ENCODE data around the gene SEMA3F.

SEMA3F gene

DNA sequence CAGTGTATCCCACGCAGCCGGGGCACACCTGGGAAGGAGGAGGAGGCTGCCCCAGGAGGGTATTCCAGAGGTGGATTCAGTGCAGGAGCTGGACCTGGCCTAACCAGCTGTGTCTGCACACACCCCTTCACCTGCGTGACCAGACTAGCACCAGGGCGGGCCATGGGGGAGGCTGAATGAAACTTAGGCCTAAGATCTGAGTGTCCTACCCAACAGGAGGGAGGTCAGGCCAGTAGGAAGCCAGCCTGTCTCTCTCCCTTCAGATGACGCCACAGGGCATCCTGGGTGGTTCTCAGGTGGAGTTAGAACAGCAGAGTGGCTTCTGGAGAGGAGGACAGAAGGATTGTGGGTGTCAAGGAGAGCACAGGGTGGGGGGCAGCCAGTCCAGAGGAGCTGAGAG, 3.4 kb upstream of the SEMA3F start:
- DNase-seq (ENCODE audit: insufficient read length, low spot score), result no peak
- FAIRE-seq, result no peak
- TF ChIP-seq POU2F2 (IDR thresholded peaks at IDR 0.05; ENCODE audit: low read depth, low read length), result no peak
- TF ChIP-seq POLR2A (IDR thresholded peaks at IDR 0.05; ENCODE audit: low read depth, low read length), result no peak
- no peak for TF ChIP-seq TAF1 (IDR thresholded peaks at IDR 0.05; ENCODE audit: low read depth, low read length)
- TF ChIP-seq POLR2AphosphoS5 (IDR thresholded peaks at IDR 0.05; ENCODE audit: low read depth, low read length), result no peak
- no peak for TF ChIP-seq SPI1 (IDR thresholded peaks at IDR 0.05; ENCODE audit: low read depth, low read length)
- TF ChIP-seq PAX5 (IDR thresholded peaks at IDR 0.05; ENCODE audit: insufficient read depth, low read length, severe bottlenecking), result no peak

DNA sequence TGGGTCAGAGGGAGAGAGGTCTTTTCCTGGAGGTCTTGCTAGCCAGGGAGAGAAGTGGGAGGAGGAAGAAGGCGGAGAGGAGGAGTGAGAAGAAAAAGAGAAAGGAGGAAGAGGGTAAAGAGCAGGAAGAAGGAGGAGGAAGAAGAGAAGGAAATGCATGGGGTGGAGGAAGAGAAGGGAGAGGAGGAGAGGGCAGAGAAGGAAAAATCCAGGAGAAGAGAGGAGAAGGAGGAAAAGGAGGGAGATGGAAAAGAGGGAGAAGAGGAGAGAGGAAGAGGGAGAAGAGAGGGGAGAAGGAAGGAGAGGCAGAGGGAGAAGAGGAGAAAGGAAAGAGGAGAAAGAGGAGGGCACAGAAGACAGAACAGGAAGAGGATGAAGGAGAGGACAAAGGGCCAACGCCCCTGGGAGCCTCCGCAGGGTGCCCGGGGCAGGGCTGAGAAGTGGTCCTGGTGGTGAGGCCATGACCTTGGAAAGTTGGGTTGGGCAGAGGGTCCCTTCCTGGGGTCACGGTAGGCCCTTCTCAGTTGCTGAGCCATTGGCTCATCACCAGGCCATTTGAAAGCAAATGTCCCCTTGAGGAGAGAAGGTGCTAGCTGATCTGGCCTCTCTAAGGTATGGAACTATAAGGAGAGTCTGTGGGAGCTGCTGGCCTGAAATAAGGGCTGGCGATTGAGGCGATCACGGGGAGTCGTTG, 1.2 kb upstream of the SEMA3F start:
- DNase-seq (ENCODE audit: insufficient read length, low spot score) (no peak), FAIRE-seq (no peak)
- TF ChIP-seq SPI1 (IDR thresholded peaks at IDR 0.05; ENCODE audit: low read depth, low read length), result no peak
- TF ChIP-seq POU2F2 (IDR thresholded peaks at IDR 0.05; ENCODE audit: low read depth, low read length), result no peak
- no peak for TF ChIP-seq POLR2A (IDR thresholded peaks at IDR 0.05; ENCODE audit: low read depth, low read length)

DNA sequence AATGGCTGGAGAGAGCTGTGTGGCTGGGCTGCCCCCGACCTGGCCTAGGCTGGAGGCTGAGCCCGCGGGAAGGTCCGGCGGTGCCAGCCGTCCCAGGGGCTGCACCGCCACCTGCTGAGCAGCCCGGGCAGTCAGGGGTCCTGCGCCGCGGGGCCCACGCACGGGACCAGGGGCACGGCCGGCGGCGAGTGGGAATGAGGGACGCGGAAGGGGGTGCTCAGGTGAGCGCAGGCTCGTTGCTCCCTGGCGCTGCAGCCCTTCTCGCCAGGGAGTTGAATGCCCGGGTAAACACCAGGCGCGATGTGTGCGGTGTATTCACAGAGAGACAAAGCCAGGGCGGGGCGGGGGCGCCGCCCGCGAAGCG, 666 bp upstream of the SEMA3F start:
- peak; percentile 40 for FAIRE-seq
- TF ChIP-seq POLR2A (IDR thresholded peaks at IDR 0.05; ENCODE audit: low read depth, low read length), result no peak
- no peak for TF ChIP-seq TAF1 (IDR thresholded peaks at IDR 0.05; ENCODE audit: low read depth, low read length)
- no peak for TF ChIP-seq PAX5 (IDR thresholded peaks at IDR 0.05; ENCODE audit: insufficient read depth, low read length, severe bottlenecking)
- TF ChIP-seq POU2F2 (IDR thresholded peaks at IDR 0.05; ENCODE audit: low read depth, low read length), result no peak
- no peak for TF ChIP-seq SPI1 (IDR thresholded peaks at IDR 0.05; ENCODE audit: low read depth, low read length)
- TF ChIP-seq POLR2AphosphoS5 (IDR thresholded peaks at IDR 0.05; ENCODE audit: low read depth, low read length), result no peak
- no peak for DNase-seq (ENCODE audit: insufficient read length, low spot score)

DNA sequence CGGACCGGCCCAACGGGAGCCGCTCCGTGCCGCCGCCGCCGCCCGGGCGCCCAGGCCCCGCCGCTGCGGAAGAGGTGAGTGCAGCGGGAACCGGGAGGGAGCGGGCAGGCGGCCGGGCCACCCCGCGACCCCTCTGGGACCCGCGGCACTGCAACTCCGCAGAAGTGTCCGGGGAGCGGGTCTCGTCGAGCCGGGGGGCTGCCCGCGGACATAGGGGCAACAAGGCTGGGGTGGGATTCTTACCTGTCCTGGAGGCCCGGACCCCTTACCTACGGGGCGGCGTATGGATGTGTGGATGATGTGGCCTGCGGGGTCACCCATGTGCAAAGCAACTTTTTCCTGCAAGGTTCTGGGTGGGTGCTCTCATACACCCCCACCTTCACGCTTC, 361 bp downstream of the SEMA3F start:
- DNase-seq (ENCODE audit: insufficient read length, low spot score), result no peak
- no peak for FAIRE-seq
- TF ChIP-seq SPI1 (IDR thresholded peaks at IDR 0.05; ENCODE audit: low read depth, low read length) (no peak), POU2F2 (IDR thresholded peaks at IDR 0.05; ENCODE audit: low read depth, low read length) (no peak), POLR2AphosphoS5 (IDR thresholded peaks at IDR 0.05; ENCODE audit: low read depth, low read length) (no peak), PAX5 (IDR thresholded peaks at IDR 0.05; ENCODE audit: insufficient read depth, low read length, severe bottlenecking) (no peak), POLR2A (IDR thresholded peaks at IDR 0.05; ENCODE audit: low read depth, low read length) (no peak), TAF1 (IDR thresholded peaks at IDR 0.05; ENCODE audit: low read depth, low read length) (no peak)

DNA sequence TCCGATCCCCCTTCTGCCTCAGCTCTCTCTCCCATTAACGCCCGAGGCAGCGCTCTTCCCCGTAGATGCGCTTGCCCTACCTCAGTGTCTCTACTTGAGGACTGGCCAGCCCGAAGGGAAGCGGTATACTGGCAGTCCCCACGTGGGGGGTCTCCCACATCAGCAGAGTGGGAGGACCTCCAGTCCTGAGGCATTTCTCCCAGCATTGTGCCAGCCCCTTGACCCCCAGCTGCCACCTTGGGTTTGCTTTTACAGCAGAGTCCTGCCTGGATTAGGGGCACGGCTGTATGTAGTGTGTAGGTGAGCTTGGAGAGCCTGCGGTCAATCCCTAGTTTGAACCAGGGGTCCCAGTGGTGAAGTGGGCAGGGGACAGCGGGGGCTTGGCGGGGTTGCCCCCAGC, 767 bp downstream of the SEMA3F start:
- DNase-seq (ENCODE audit: insufficient read length, low spot score), result no peak
- TF ChIP-seq SPI1 (IDR thresholded peaks at IDR 0.05; ENCODE audit: low read depth, low read length), result no peak
- TF ChIP-seq POU2F2 (IDR thresholded peaks at IDR 0.05; ENCODE audit: low read depth, low read length), result no peak
- no peak for TF ChIP-seq PAX5 (IDR thresholded peaks at IDR 0.05; ENCODE audit: insufficient read depth, low read length, severe bottlenecking)
- TF ChIP-seq TAF1 (IDR thresholded peaks at IDR 0.05; ENCODE audit: low read depth, low read length), result no peak
- TF ChIP-seq POLR2A (IDR thresholded peaks at IDR 0.05; ENCODE audit: low read depth, low read length), result no peak
- no peak for TF ChIP-seq POLR2AphosphoS5 (IDR thresholded peaks at IDR 0.05; ENCODE audit: low read depth, low read length)

DNA sequence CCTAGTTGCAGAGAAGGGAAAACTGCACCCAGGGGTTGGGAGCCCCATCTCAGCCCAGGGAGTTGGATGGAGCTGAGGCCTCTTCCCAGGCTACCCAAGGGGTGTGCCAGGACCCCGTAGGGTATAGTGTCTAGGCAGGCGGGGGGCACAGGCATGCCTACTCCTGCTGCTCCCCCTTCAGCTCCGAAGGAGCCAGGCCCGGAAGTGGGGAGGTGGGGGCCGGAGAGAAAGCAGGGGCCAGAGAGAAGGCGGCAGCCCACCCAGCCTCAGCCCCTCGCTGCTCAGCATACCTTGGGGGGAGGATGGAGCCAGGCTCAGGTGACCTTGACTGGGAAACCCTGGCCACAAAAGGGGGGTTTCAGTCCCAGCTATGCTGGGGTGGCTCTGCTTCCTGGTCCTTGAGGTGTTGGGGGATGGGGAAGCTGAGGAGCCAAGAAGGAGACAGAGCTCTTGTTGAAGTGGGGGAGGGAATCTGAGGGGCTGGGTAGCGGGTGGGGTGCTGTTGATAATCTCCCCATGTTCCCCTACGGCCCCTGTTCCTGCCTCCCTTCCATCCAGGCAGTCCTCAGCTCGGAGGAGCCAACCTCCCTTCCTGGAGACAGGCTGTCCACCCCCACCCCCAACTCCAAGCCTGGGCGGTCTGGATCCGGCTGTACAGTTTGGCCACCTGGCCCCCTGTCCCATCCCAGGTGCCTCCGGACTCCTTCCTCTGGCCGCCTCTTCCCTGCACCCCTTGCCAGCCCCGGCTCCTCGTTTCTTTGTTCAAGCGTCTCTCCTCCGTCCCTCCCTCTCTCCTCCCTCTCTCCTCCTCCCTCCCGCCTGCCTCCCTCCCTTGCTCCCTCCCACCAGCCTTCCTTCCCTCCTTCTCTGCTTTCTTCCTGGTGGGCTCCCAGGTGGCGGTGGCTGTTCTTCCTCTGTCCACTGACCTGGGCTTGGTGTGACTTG, 1.7 kb downstream of the SEMA3F start:
- TF ChIP-seq POLR2AphosphoS5 (IDR thresholded peaks at IDR 0.05; ENCODE audit: low read depth, low read length) (no peak), TAF1 (IDR thresholded peaks at IDR 0.05; ENCODE audit: low read depth, low read length) (no peak), POLR2A (IDR thresholded peaks at IDR 0.05; ENCODE audit: low read depth, low read length) (no peak), POU2F2 (IDR thresholded peaks at IDR 0.05; ENCODE audit: low read depth, low read length) (no peak), SPI1 (IDR thresholded peaks at IDR 0.05; ENCODE audit: low read depth, low read length) (no peak), PAX5 (IDR thresholded peaks at IDR 0.05; ENCODE audit: insufficient read depth, low read length, severe bottlenecking) (no peak)
- no peak for FAIRE-seq
- DNase-seq (ENCODE audit: insufficient read length, low spot score), result no peak

More for the DNA sequence above, 767 bp downstream of the SEMA3F start:
- FAIRE-seq, result no peak

DNA sequence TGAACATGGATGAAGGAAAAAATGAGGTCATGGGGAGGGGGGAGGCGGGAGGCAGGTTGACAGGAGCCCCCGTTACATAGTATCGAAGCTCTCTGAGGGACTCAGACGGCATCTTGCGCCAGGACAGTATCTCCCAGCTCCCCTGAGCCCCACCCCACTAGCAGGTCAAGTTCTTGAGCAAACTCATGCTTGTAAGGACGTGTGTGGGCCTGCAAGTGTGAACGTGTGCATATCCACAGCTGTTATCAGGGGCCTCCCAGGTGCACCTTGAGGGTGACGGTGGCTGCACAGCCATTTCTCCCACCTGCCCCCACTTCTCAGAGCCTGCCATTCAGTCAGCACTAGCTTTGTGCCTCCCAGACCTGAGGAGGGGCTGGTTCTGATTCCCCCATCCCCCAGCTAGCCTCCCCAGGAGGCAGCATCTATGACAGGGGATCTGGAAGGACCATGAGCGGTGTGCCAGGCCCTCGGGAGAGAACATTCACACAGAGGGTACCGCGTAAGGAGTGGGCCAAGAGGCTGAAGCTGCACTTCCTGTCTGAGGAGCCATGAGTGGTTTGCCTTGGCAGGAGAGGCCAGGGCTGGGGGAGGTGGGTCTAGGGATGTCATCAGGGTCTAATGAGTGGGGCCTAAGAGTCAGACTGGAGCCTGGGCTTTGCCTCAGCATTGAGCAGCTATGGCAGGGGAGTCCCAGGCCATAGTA, 2.9 kb downstream of the SEMA3F start:
- no peak for DNase-seq (ENCODE audit: insufficient read length, low spot score)
- FAIRE-seq, result no peak
- TF ChIP-seq TAF1 (IDR thresholded peaks at IDR 0.05; ENCODE audit: low read depth, low read length) (no peak), POU2F2 (IDR thresholded peaks at IDR 0.05; ENCODE audit: low read depth, low read length) (no peak), PAX5 (IDR thresholded peaks at IDR 0.05; ENCODE audit: insufficient read depth, low read length, severe bottlenecking) (no peak), POLR2AphosphoS5 (IDR thresholded peaks at IDR 0.05; ENCODE audit: low read depth, low read length) (no peak)

DNA sequence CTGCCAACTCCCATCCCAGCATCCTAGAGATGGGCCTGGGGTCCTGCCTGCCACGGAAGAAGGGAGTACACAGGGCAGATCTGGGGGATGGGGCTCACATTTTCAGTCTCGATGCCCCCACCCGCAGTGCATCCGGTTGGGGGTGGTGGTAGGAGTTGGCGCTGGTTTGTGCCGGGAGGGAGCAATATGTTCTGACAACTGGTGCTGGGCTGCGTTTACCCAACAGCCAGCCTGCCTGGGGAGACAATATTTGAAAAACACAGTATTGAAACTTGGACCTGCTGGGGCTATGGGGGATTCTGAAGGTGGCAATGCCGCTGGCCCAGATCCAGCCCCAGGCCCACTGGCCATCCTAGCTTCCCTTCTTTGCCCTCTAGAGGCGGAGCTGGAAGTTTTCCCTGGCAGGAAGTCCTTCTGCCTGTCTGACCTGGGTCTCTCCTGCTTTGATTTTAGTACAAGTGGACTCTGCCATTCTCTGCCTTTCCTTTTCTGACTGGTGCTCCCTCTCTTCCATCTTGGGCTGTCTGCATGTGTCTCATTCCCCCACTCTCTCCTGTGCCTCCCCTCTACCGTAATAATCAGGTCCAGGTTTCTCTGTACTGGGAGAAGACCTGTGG, 3.5 kb downstream of the SEMA3F start:
- FAIRE-seq, result no peak
- TF ChIP-seq TAF1 (IDR thresholded peaks at IDR 0.05; ENCODE audit: low read depth, low read length) (no peak), POLR2A (IDR thresholded peaks at IDR 0.05; ENCODE audit: low read depth, low read length) (no peak), PAX5 (IDR thresholded peaks at IDR 0.05; ENCODE audit: insufficient read depth, low read length, severe bottlenecking) (no peak), SPI1 (IDR thresholded peaks at IDR 0.05; ENCODE audit: low read depth, low read length) (no peak)

DNA sequence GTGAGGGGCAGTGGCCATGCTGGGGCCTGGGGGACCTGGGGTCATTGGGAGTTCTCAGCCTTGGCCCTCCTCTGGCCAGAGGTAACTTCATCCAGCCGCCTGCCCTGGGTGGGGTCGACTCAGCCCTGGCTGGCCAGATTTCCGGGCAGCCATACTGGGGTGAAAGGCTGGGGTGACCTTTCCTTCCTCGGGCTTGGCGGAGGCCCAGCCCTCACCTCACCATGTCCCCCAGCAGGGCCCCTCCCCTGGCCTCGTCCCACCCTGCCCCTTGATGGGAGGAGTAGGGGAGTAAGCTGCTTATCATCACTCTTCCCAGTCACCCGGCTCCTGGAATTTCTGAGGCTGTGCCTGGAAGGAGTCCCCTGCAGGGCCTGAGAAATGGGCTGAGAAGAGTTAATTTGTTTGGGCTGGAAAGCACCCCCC, 5.4 kb downstream of the SEMA3F start:
- no peak for TF ChIP-seq TAF1 (IDR thresholded peaks at IDR 0.05; ENCODE audit: low read depth, low read length)
- no peak for TF ChIP-seq PAX5 (IDR thresholded peaks at IDR 0.05; ENCODE audit: insufficient read depth, low read length, severe bottlenecking)
- no peak for TF ChIP-seq SPI1 (IDR thresholded peaks at IDR 0.05; ENCODE audit: low read depth, low read length)
- DNase-seq (ENCODE audit: insufficient read length, low spot score) (no peak), FAIRE-seq (no peak)

More for the DNA sequence above, 3.5 kb downstream of the SEMA3F start:
- no peak for DNase-seq (ENCODE audit: insufficient read length, low spot score)

Measured in GM12891 (cell line).